ENCODE data around the gene PHLPP1.

The PHLPP1 gene

GRCh38 chr18:62942578-62942977 lies 227.2 kb downstream of the PHLPP1 start:
- DNase-seq (ENCODE audit: low read depth), result no peak

GRCh38 chr18:62944454-62944853 lies 229.1 kb downstream of the PHLPP1 start:
- DNase-seq (ENCODE audit: low read depth), result no peak

- no peak for DNase-seq (ENCODE audit: low read depth)
Observed at GRCh38 chr18:62948788-62949187, 233.4 kb downstream of the PHLPP1 start.

- no peak for DNase-seq (ENCODE audit: low read depth)
Observed at GRCh38 chr18:62950246-62950645, 234.9 kb downstream of the PHLPP1 start.

- DNase-seq (ENCODE audit: low read depth), result no peak
Observed at GRCh38 chr18:62952807-62953206, 237.5 kb downstream of the PHLPP1 start.

GRCh38 chr18:62953663-62954062 lies 238.3 kb downstream of the PHLPP1 start:
- DNase-seq (ENCODE audit: low read depth), result no peak

- no peak for DNase-seq (ENCODE audit: low read depth)
Observed at GRCh38 chr18:62954366-62954765, 239.0 kb downstream of the PHLPP1 start.

- DNase-seq (ENCODE audit: low read depth), result peak; percentile 29
Observed at GRCh38 chr18:62957885-62958472, 242.6 kb downstream of the PHLPP1 start.

GRCh38 chr18:62959481-62959880 lies 244.1 kb downstream of the PHLPP1 start:
- DNase-seq (ENCODE audit: low read depth), result no peak

- no peak for DNase-seq (ENCODE audit: low read depth)
Observed at GRCh38 chr18:62963507-62963906, 248.2 kb downstream of the PHLPP1 start.

GRCh38 chr18:62964432-62964831 lies 249.1 kb downstream of the PHLPP1 start:
- no peak for DNase-seq (ENCODE audit: low read depth)

- DNase-seq (ENCODE audit: low read depth), result no peak
Observed at GRCh38 chr18:62967089-62967488, 251.7 kb downstream of the PHLPP1 start.

- no peak for DNase-seq (ENCODE audit: low read depth)
Observed at GRCh38 chr18:62973689-62974088, 258.3 kb downstream of the PHLPP1 start.

- no peak for DNase-seq (ENCODE audit: low read depth)
Observed at GRCh38 chr18:62974388-62974787, 259.0 kb downstream of the PHLPP1 start.

GRCh38 chr18:62974928-62975675 lies 259.8 kb downstream of the PHLPP1 start:
- DNase-seq (ENCODE audit: low read depth), result no peak

- no peak for DNase-seq (ENCODE audit: low read depth)
Observed at GRCh38 chr18:62975785-62976184, 260.4 kb downstream of the PHLPP1 start.

GRCh38 chr18:62976227-62976626 lies 260.9 kb downstream of the PHLPP1 start:
- no peak for DNase-seq (ENCODE audit: low read depth)

- no peak for DNase-seq (ENCODE audit: low read depth)
Observed at GRCh38 chr18:62977512-62977911, 262.2 kb downstream of the PHLPP1 start.

GRCh38 chr18:62978251-62979049 lies 263.1 kb downstream of the PHLPP1 start:
- no peak for DNase-seq (ENCODE audit: low read depth)

- DNase-seq (ENCODE audit: low read depth), result no peak
Observed at GRCh38 chr18:62979176-62979575, 263.8 kb downstream of the PHLPP1 start.

- DNase-seq (ENCODE audit: low read depth), result no peak
Observed at GRCh38 chr18:62979900-62980299, 264.6 kb downstream of the PHLPP1 start.

GRCh38 chr18:62981566-62981965 lies 266.2 kb downstream of the PHLPP1 start:
- DNase-seq (ENCODE audit: low read depth), result no peak
